Measurements from ENCODE around the gene SCYL1.

GRCh38 chr11:65491163-65491465 is 33.8 kb upstream of the SCYL1 start:
- TF ChIP-seq CTCF (IDR thresholded peaks at IDR 0.05) (no peak), EP300 (IDR thresholded peaks at IDR 0.05) (no peak)
